ENCODE data around the gene EFNA1. TPM values are rescaled to one million over a fixed set of nuclear protein-coding genes. Genes with fewer than 3 reads are reported as not detected.

EFNA1 gene
- total and polyA plus RNA-seq, 2 experiments from 2014 or later = 3.2 to 5.1 TPM

- H3K4me2 ChIP-seq = peak overlapping the region; percentile 100
- H3F3A ChIP-seq (replicated peaks; ENCODE audit: low read depth) = peaks cover 34% of the 10 kb centered on the region
- peak overlapping the region; percentile 87; the same call in 1 of the 2 replicates for H2AFZ ChIP-seq
- peaks cover 20% of the 10 kb centered on the region for H3K4me1 ChIP-seq (ENCODE audit: insufficient read depth)
- no peaks in the 10 kb centered on the region for H3K27me3 ChIP-seq (ENCODE audit: insufficient read depth)
- peaks cover 3% of the 10 kb centered on the region; the same call in 1 of the 2 replicates for H3K36me3 ChIP-seq (ENCODE audit: insufficient read depth)
- H3K36me3 Mint-ChIP-seq (ENCODE audit: low read depth) = peaks cover 24% of the 10 kb centered on the region
- no peaks in the 10 kb centered on the region for H4K20me1 ChIP-seq (replicated peaks; ENCODE audit: insufficient read depth)
- H3K4me3 ChIP-seq = peak overlapping the region; percentile 84
- peak overlapping the region; percentile 86; the same call in 1 of the 2 replicates for H3K27ac ChIP-seq (ENCODE audit: low read depth)
- DNase-seq (ENCODE audit: low spot score) (no peak), ATAC-seq (no peak)
- peak overlapping the region; percentile 94; the same call in 1 of the 2 replicates for H3K27ac Mint-ChIP-seq
- no peak for TF ChIP-seq POLR2AphosphoS5 (IDR thresholded peaks at IDR 0.05; ENCODE audit: low read depth)
- no peak for TF ChIP-seq ZNF114 (CRISPR knock-in tag; IDR thresholded peaks at IDR 0.05)
- TF ChIP-seq JUNB (IDR thresholded peaks at IDR 0.05; ENCODE audit: unreplicated experiment) = no peak
- TF ChIP-seq EZH2phosphoT487 (IDR thresholded peaks at IDR 0.05; ENCODE audit: unreplicated experiment) = no peak
- no peak for TF ChIP-seq CREB1 (CRISPR knock-in tag; IDR thresholded peaks at IDR 0.05; ENCODE audit: low read depth)
- TF ChIP-seq ZNF462 (CRISPR knock-in tag; IDR thresholded peaks at IDR 0.05) = no peak
- TF ChIP-seq REST (IDR thresholded peaks at IDR 0.05; ENCODE audit: unreplicated experiment) = no peak
- TF ChIP-seq ETS1 (IDR thresholded peaks at IDR 0.05) = no peak
- no peak for TF ChIP-seq STAT1 (IDR thresholded peaks at IDR 0.05; ENCODE audit: unreplicated experiment)
- no peak for TF ChIP-seq EZH2 (IDR thresholded peaks at IDR 0.05; ENCODE audit: low read depth, unreplicated experiment)
- no peak for TF ChIP-seq CTCF (conservative IDR thresholded peaks at IDR 0.05; ENCODE audit: low read depth in 2 of 2)
- H3K9me2 ChIP-seq (ENCODE audit: insufficient read depth) = no peaks in the 10 kb centered on the region
- H3K27me3 Mint-ChIP-seq (ENCODE audit: insufficient read depth, low read depth, poor library complexity) = peaks cover 19% of the 10 kb centered on the region
- peaks cover 4% of the 10 kb centered on the region for H3K9me3 Mint-ChIP-seq
- H3K79me2 ChIP-seq (replicated peaks; ENCODE audit: insufficient read depth) = peaks cover 20% of the 10 kb centered on the region
- peaks cover 25% of the 10 kb centered on the region for H3K4me1 Mint-ChIP-seq
- peak overlapping the region; percentile 86 for H3K4me3 Mint-ChIP-seq
Measured at GRCh38 chr1:155171836-155172731, 44.4 kb downstream of the EFNA1 start.

All from GM23338 (cell line).